ENCODE results near the gene ZBTB48. TPM values are rescaled to one million over a fixed set of nuclear protein-coding genes. Genes with fewer than 3 reads are reported as not detected.

Gene ZBTB48
- total RNA-seq, 1 experiment from 2014 or later: 12.8 TPM

- in situ Hi-C loops (cut with HindIII; ENCODE audit: low pct_unique_long_range_greater_than_20kb, low sequenced_read_pairs): no loop called here
Observed at GRCh38 chr1:6637770-6638169, 58.0 kb downstream of the ZBTB48 start.

DNA sequence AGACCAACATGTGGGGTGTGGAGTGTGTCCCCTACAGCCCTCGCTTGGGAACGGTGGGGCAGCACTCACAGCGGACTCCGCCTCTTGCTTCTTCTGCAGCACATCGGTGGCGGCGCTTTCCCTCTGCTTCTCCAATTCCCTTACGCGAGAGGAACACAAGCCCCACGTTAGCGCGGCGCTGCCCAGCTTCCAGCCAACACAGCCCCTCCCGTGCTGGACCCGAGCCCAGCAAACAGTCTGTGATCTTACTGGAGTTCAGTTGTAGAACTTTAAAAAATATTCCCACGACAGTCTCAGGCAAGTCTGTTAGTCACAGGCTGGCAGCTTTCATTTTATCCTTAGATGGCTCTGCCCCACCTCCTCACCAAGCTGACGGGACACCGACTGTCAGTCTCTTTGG, 58.4 kb downstream of the ZBTB48 start:
- in situ Hi-C loops (cut with HindIII; ENCODE audit: low pct_unique_long_range_greater_than_20kb, low sequenced_read_pairs): no loop called here
- no peak for DNase-seq (ENCODE audit: low read depth, low spot score)

More at GRCh38 chr1:6637770-6638169, 58.0 kb downstream of the ZBTB48 start:
- no peak for DNase-seq (ENCODE audit: low read depth, low spot score)

Small RNAs within 50 kb of the gene (small RNA-seq; reads per million reads assigned to genes)
- gene RNU6-731P: 0 reads per million in 2 experiments

Other genes starting within 250 kb of the ZBTB48 start
- gene ACOT7, start 186.2 kb upstream of the ZBTB48 start, total RNA-seq (2014; rRNA removed; shearing (Covaris generic)): 125 and 132 TPM in 2 replicates
- gene HES2, start 160.1 kb upstream of the ZBTB48 start, total RNA-seq (2014; rRNA removed; shearing (Covaris generic)): 1.1 and 2.4 TPM in 2 replicates
- 0.40 and 0.96 TPM in 2 replicates for gene ESPN, start 155.2 kb upstream of the ZBTB48 start, total RNA-seq (2014; rRNA removed; shearing (Covaris generic))
- 0.96 and 1.2 TPM in 2 replicates for gene TNFRSF25, start 113.8 kb upstream of the ZBTB48 start, total RNA-seq (2014; rRNA removed; shearing (Covaris generic))
- gene PLEKHG5, start 88.3 kb upstream of the ZBTB48 start, total RNA-seq (2014; rRNA removed; shearing (Covaris generic)): 1.7 and 2.7 TPM in 2 replicates
- gene NOL9, start 25.5 kb upstream of the ZBTB48 start, total RNA-seq (2014; rRNA removed; shearing (Covaris generic)): 23.4 and 25.1 TPM in 2 replicates
- not detected in 2 replicates for gene TAS1R1, start 24.7 kb upstream of the ZBTB48 start, total RNA-seq (2014; rRNA removed; shearing (Covaris generic))
- 28.2 and 29.0 TPM in 2 replicates for gene KLHL21, start 22.9 kb downstream of the ZBTB48 start, total RNA-seq (2014; rRNA removed; shearing (Covaris generic))
- 7.1 and 7.4 TPM in 2 replicates for gene PHF13, start 33.7 kb downstream of the ZBTB48 start, total RNA-seq (2014; rRNA removed; shearing (Covaris generic))
- gene THAP3, start 44.9 kb downstream of the ZBTB48 start, total RNA-seq (2014; rRNA removed; shearing (Covaris generic)): 20.8 and 22.6 TPM in 2 replicates
- 40.9 and 48.1 TPM in 2 replicates for gene DNAJC11, start 121.8 kb downstream of the ZBTB48 start, total RNA-seq (2014; rRNA removed; shearing (Covaris generic))
- gene CAMTA1, start 205.5 kb downstream of the ZBTB48 start, total RNA-seq (2014; rRNA removed; shearing (Covaris generic)): 47.4 and 52.5 TPM in 2 replicates

All from SK-MEL-5 (cell line).